ENCODE data around the gene GRK5. TPM values are rescaled to one million over a fixed set of nuclear protein-coding genes. Genes with fewer than 3 reads are reported as not detected.
"Not testable (repeated sequence)": the region's sequence is repeated elsewhere in the genome, so short reads cannot be mapped to it uniquely, and the experiment has no call there.

The GRK5 gene
- total and polyA plus RNA-seq, 2 donors from 2014 or later: 7.3 to 18.7 TPM

GRCh38 chr10:119461923-119462322, 254.6 kb downstream of the GRK5 start:
- Histone ChIP-seq H3K27me3 (ENCODE audit: control insufficient read depth, insufficient read depth, low read length) (no peaks in the 10 kb centered on the region), H3K27ac (ENCODE audit: low read depth in 2 of 2, low read length in 2 of 2) (peak overlapping the region; percentile 14 to 35), H3K4me3 (ENCODE audit: low read length in 3 of 3) (no peak overlapping the region), H3K9ac (ENCODE audit: low read length in 3 of 3) (no peak overlapping the region), H3K36me3 (ENCODE audit: control insufficient read depth in 2 of 3, insufficient read depth in 3 of 3, low read length in 3 of 3) (no peaks in the 10 kb centered on the region), H3K4me1 (ENCODE audit: control insufficient read depth in 2 of 3, insufficient read depth in 2 of 3, low read depth in 1 of 3, low read length in 3 of 3) (peaks cover 0 to 15% (median 10%) of the 10 kb centered on the region in 3 donors), H3K9me3 (ENCODE audit: control insufficient read depth in 2 of 3, insufficient read depth in 1 of 3, low read length in 3 of 3) (no peaks in the 10 kb centered on the region)
- DNase-seq (peak in 1 of 5 donors; percentile 26), FAIRE-seq (no peak)
- TF ChIP-seq, protein P1, sequence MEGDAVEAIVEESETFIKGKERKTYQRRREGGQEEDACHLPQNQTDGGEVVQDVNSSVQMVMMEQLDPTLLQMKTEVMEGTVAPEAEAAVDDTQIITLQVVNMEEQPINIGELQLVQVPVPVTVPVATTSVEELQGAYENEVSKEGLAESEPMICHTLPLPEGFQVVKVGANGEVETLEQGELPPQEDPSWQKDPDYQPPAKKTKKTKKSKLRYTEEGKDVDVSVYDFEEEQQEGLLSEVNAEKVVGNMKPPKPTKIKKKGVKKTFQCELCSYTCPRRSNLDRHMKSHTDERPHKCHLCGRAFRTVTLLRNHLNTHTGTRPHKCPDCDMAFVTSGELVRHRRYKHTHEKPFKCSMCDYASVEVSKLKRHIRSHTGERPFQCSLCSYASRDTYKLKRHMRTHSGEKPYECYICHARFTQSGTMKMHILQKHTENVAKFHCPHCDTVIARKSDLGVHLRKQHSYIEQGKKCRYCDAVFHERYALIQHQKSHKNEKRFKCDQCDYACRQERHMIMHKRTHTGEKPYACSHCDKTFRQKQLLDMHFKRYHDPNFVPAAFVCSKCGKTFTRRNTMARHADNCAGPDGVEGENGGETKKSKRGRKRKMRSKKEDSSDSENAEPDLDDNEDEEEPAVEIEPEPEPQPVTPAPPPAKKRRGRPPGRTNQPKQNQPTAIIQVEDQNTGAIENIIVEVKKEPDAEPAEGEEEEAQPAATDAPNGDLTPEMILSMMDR (IDR thresholded peaks at IDR 0.05; ENCODE audit: borderline replicate concordance, extremely low read depth, insufficient read depth): no peak
- intact Hi-C loops (cut with DNase I): no loop called here

GRCh38 chr10:119462773-119463172, 255.4 kb downstream of the GRK5 start:
- Histone ChIP-seq H3K9me3 (ENCODE audit: control insufficient read depth in 2 of 3, insufficient read depth in 1 of 3, low read length in 3 of 3) (no peaks in the 10 kb centered on the region), H3K27ac (ENCODE audit: low read depth in 2 of 2, low read length in 2 of 2) (no peak overlapping the region), H3K36me3 (ENCODE audit: control insufficient read depth in 2 of 3, insufficient read depth in 3 of 3, low read length in 3 of 3) (no peaks in the 10 kb centered on the region), H3K4me3 (ENCODE audit: low read length in 3 of 3) (no peak overlapping the region), H3K4me1 (ENCODE audit: control insufficient read depth in 2 of 3, insufficient read depth in 2 of 3, low read depth in 1 of 3, low read length in 3 of 3) (peaks cover 0 to 15% (median 10%) of the 10 kb centered on the region in 3 donors), H3K27me3 (ENCODE audit: control insufficient read depth, insufficient read depth, low read length) (no peaks in the 10 kb centered on the region), H3K9ac (ENCODE audit: low read length in 3 of 3) (no peak overlapping the region)
- TF ChIP-seq, protein P1 (IDR thresholded peaks at IDR 0.05; ENCODE audit: borderline replicate concordance, extremely low read depth, insufficient read depth): no peak
- intact Hi-C loops (cut with DNase I): no loop called here
- FAIRE-seq (no peak), DNase-seq (peak in 1 of 5 donors; percentile 8)

GRCh38 chr10:119463195-119463594, 255.8 kb downstream of the GRK5 start:
- FAIRE-seq; H3K27me3 ChIP-seq (ENCODE audit: control insufficient read depth, insufficient read depth, low read length); H3K36me3 ChIP-seq (ENCODE audit: control insufficient read depth in 2 of 3, insufficient read depth in 3 of 3, low read length in 3 of 3); H3K27ac ChIP-seq (ENCODE audit: low read depth in 2 of 2, low read length in 2 of 2); intact Hi-C loops (cut with DNase I); H3K9ac ChIP-seq (ENCODE audit: low read length in 3 of 3); H3K9me3 ChIP-seq (ENCODE audit: control insufficient read depth in 2 of 3, insufficient read depth in 1 of 3, low read length in 3 of 3); H3K4me3 ChIP-seq (ENCODE audit: low read length in 3 of 3): not testable (repeated sequence)
- peak in 1 of 5 donors; percentile 2 for DNase-seq
- peaks cover 0 to 15% (median 10%) of the 10 kb centered on the region in 3 donors for H3K4me1 ChIP-seq (ENCODE audit: control insufficient read depth in 2 of 3, insufficient read depth in 2 of 3, low read depth in 1 of 3, low read length in 3 of 3)

GRCh38 chr10:119465085-119465484, 257.7 kb downstream of the GRK5 start:
- no peaks in the 10 kb centered on the region for H3K36me3 ChIP-seq (ENCODE audit: control insufficient read depth in 2 of 3, insufficient read depth in 3 of 3, low read length in 3 of 3)
- H3K4me1 ChIP-seq (ENCODE audit: control insufficient read depth in 2 of 3, insufficient read depth in 2 of 3, low read depth in 1 of 3, low read length in 3 of 3): peaks cover 0 to 15% (median 10%) of the 10 kb centered on the region in 3 donors
- FAIRE-seq: no peak
- H3K27me3 ChIP-seq (ENCODE audit: control insufficient read depth, insufficient read depth, low read length): no peaks in the 10 kb centered on the region
- intact Hi-C loops (cut with DNase I): no loop called here
- H3K27ac ChIP-seq (ENCODE audit: low read depth in 2 of 2, low read length in 2 of 2): no peak overlapping the region
- no peak overlapping the region for H3K9ac ChIP-seq (ENCODE audit: low read length in 3 of 3)
- no peak for DNase-seq
- no peaks in the 10 kb centered on the region for H3K9me3 ChIP-seq (ENCODE audit: control insufficient read depth in 2 of 3, insufficient read depth in 1 of 3, low read length in 3 of 3)
- H3K4me3 ChIP-seq (ENCODE audit: low read length in 3 of 3): no peak overlapping the region
- TF ChIP-seq, protein P1 (IDR thresholded peaks at IDR 0.05; ENCODE audit: borderline replicate concordance, extremely low read depth, insufficient read depth): no peak
